Stimulated activated CD4-positive, alpha-beta T cell treated with anti-CD3 and anti-CD28 coated beads, Interleukin-1b, Interleukin-23, amount 100 ng/mL, for 4 hours (primary cell): Measurements from ENCODE around the gene TMEM109.

Experiments used
- DNase-seq, 2 donors: peaks; one replicate each; pipeline ENCODE4 v3.0.0-alpha.2; 2020; ENCODE audit warnings: low read depth in 2 of 2

The TMEM109 gene

DNA sequence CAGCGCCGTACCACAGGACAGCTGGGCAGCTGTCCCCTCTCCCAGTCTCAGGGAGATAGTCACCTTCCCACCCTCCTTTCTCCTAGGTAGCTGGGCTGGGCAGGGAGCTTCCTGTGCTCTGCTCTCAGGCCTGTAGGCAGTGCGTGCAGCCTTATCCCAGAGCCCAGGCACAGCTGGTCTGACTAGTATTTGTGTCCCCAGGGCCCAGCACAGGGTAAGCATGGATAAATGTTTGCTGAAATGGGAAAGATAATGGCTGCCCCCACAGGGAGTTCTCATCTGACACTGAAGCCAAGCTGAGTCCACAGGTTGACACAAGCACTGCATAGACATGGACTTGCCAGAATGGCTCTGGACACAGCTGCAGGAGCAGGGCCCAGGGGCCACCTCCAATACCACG lies 28.3 kb downstream of the TMEM109 start:
- no peak for DNase-seq

DNA sequence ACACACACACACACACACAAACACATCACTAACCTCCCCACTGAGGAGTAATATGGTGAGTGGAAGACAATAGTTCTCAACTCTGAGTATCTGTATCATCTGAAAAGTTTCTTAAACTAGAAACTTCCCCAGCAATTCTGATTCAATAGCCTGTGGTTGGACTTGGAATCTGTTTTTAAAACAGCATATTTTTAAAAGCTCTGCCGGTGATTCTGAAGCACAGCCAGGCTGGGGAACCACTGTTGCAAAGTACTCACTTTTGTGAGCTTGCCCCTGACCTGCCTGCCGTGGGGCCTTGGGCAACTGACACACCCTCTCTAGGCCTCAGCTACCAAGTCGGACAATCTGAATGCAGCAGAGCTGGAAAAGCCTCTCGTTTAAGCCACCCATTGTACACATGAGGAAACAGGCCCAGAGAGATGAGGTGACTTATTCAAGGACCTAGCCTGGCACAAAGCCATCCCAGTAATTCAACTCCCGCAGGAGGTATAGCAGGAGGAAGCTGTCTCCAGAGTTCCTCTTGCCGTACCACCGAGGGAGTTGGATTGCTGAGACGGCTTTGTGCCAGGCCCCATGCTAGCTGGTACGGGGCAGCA lies 29.1 kb downstream of the TMEM109 start:
- DNase-seq, result no peak

DNA sequence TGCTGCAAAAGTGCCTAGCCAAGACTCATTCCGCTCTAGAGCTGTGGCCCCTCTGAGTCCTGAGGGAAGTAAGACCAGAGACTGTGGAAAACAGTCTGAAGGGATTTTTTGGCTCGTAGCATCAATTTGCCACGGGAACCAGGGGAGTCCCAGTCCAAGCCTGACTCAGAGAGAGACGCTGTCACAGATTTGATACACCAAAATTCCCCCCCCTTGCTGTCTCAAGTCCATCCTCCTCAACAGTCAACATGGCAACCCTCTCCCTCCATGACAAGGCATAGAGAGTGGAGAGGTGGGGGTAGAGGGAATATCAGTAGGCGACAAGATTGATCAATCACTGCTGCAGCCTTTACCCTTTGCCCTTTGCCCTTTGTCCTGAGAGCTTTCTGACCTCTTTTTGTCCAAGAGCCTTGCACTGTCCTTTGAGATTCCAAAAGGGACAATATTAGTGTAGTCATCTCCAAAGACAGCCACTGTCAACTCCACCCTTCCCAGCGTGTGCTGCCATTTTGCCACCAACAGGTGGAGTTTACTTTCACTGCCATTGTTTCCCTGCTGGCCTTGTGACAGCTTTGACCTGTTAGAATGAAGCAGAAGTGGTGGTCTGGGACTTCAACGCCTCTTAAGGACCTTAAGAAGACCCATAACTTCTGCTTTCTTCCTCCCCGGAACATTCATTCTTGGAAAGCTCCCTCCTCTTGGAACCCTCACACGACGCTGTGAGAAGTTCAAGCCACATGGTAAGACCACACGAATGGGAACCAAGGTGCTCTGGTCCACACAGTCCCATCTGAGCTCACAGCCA lies 30.7 kb downstream of the TMEM109 start:
- no peak for DNase-seq

DNA sequence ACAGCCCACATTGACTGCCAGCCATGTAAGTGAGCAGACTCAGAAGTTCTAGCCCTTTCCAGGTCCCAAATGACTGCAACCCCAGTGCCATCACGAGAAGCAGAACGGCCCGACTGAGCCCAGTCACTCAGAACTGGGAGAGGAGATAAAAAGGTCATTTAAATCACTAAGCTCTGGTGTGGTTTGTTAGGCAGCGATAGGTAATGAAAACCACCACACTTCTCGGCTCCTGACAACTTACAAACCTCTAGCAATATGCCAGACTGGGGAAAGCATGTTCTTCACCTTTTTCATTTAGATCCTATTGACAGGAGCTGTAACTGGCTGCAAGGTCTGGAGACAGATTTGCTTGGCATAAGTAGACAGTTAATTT lies 31.3 kb downstream of the TMEM109 start:
- no peak for DNase-seq

DNA sequence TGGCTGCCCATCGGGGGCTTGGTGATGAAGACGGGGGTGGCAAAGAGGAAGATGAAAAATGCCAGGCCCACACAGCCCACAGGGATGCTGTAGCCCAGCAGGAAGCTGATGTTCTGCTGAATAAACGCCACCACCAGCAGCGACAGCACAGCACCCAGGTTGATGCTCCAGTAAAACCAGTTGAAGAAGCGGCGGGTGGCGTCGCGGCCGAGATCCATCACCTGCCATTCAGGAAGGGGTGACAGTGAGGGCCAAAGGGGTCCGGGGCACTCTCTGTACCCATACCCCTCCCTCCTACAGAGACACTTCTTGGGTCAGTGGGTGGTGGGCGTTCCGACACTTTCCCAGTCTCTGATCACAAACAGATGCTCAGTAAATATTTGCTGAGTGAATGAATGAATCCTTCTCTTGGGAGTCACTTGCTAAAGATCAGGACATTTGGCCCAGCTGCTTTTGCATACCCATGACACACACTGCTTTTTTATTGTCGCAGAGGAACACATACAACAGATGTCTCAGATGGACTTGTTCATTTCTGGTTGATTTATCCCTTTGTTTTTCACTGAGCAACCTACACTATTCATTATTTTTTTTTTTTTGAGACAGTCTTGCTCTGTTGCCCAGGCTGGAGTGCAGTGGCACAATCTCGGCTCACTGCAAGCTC lies 32.8 kb downstream of the TMEM109 start:
- DNase-seq, result no peak

DNA sequence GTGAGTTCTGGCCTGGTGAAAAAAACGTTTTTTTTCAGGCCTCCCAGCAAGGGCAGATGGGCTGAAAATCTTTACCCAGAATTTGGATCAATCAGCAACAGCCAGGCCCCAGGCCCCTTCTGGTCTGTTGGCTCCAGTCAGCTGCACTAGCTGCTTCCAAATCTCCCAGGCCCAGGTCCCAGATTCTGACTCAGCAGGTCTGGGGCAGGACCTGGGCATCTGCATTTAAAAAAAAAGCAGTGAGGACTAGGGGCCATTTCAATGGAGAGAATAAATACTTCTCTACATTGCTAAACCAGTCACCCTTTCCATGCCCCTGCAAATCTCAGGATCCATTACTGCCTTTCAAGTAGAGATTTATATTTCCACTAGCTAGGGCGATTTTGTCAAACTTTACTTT lies 33.7 kb downstream of the TMEM109 start:
- DNase-seq, result no peak

DNA sequence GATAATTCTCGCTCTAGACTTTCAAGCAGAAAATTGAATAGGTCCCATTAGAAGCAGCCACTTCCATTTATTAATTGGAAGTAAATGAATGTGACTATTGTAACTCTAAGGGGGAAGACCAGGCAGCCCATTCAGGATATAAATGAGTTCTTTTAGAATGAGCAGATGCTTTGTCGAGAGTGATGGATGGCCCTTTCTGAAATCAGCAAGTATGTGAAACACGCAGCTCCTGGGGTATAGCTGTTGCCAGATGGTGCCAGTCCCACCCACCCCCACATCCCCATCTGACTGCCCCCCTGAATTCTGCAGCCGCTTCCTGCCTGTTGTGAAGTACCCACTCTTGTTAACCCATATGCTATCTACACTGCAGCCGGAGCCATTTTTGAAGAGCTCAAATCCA lies 34.3 kb downstream of the TMEM109 start:
- no peak for DNase-seq

DNA sequence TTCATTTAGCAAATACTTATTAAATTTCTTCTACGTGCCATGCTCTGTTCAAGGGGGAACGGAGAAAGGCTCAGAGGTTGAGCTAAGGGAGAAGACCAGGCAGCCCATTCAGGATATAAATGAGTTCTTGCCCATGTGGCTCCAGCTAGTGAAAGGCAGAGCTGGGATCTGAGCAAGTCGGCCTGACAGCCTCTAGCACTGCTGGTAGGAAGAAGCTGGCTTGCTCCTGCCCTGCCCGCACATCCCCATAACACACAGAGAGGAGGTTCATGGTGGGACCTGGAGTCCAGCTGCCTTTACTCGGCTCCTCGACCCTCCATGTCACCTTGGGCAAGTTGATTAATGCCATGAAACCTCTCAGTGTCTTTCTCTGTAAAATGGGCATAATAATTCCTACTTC lies 36.1 kb downstream of the TMEM109 start:
- DNase-seq, result no peak

DNA sequence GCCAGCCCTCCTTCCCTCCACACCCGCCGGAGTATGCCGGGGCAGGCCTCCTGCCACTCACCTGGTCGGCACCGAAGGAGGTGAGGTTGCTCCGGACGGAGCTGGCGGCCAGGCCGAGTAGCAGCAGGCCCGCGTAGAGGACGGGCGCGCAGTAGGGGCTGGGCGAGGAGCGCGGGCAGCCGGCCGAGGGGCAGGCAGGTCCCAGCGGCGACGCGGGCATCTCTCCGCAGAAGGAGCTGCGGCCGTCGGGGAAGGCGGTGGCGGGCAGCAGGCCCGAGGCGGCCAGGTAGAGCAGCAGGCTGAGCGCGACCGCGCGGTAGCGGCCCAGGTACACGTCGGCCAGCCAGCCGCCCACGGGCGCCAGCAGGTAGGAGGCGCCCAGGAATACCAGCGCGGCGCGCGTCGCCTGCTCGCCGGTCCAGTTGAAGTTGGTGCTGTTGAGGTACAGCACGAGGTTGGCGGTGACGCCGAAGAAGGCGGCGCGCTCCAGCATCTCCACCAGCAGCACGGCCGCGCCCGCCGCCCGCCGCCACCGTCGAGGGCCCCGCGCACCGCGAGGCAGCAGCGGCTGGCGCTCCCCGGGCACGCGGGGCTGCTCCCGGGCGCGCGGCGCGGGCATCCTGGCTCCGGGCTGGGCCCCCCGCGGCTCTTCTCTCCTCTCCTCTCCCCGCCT lies 37.1 kb downstream of the TMEM109 start:
- peak in 1 of 2 donors; percentile 36 for DNase-seq

DNA sequence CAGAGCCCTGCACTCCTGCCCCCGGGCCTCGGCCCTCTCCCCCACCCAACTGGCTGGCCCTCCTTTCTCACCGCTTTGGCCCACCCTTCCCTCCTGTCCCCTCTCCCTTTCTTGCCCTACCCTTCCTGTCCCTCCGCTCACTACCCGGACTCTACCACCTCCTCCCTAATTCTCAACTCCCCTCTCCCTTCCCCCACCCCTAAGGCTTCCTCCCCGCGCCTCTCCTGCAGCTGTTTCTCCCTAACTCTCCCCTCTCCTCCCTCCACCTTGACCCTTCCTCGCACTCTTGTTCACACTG lies 37.6 kb downstream of the TMEM109 start:
- no peak for DNase-seq

DNA sequence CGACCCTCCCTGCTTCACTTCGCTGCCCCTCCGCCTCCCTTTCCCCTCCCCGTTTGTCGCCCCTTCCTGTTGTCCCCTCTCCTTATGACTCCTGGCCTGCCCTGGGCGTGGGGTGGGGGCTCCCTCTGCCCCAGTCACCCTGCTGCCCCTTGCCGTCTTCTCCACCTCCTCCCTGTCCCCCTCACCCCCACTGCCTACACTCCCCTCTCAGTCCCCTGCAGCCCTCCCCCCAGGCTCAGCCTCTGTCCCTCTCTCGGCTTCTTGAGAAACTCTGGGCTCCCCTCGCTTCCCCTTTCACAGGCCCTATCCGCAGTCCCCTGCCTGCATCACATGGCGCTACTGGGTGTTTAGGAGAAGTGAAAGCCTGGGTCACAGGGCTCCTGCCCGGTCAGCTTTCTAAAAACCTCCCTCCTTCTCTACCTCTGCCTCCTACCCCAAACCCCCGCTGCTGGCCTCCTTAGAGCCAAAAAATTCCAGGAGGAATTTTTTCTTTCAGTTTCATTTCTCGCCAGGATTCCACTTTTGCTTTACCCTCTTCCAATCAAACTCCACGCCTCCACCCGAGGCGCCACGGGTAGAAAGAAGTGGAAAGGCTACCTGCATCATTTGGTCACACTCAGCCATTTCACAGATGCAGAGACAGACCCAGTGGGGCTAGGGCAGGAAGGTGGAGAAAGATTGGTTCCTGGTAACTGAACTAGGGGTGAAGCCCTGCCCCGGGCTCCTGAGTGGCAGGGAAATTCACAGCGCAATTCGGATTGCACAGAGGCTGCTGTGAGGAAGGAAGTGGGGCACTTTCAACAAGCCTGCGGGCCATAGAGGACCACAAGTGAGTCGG lies 38.2 kb downstream of the TMEM109 start, which contains the start of gene SLC15A3:
Gene SLC15A3 (minus strand): TSS at position 273 of the 838 bp plus-strand sequence. CDS start 625 bp downstream, outside the sequence.
- DNase-seq, result peak in 1 of 2 donors; percentile 18

DNA sequence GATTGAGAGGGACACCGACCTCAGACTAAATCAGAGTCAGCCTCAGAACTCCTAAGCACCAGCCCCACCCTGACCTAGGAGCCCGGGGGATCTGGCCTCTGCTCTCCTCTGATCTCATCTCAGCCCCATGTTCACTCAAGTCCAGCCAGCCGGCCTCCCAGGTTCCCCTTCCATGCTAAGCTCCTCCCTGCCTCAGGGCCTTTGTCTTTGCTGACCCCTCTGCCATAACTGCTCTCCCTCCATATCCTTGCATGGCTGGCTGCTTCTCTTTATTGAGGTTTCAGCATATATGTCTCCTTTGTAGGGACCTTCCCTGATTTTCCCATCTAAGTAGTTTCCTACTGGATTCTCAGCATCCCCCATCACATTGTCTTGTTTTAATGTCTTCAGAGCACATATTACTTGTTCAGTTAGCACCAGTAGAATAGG lies 38.8 kb downstream of the TMEM109 start:
- no peak for DNase-seq

DNA sequence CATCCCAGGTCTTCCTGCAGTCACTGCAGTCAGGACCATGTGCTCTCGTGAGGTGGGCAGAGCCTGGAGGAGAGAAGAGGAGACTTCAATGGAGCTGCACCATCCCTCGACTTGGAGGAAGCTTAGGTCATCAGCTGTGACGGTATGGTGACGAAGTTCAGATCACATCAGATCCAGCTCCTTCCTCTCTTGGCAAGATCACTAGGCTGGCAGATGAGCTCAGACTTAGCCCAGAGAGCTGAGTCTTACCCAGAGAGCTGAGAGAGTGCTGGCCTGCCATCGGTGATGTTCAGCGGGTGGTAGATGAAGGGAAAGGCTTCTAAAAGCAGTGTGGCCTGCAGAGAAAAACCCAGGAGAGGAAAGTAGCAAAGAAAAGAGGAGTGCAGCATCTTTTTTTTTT lies 39.8 kb downstream of the TMEM109 start:
- no peak for DNase-seq

DNA sequence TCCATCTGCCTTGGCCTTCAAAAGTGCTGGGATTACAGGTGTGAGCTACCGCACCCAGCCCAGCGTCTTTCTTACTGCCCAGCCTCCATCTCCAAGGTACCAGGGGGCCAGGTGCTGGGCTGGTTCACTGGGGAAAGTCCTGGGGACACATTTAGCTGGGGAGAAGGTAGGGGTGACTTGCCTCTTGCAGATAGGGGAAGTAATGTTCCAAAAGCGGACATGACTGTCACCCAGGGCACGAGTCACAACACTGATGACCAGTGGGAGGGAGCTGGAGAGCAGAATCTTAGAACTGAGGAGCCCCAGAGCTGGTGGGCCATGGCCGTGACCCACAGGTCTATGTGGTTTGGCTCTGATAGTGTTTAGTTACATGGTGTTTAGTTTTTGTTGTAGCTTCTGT lies 40.5 kb downstream of the TMEM109 start:
- DNase-seq, result no peak

DNA sequence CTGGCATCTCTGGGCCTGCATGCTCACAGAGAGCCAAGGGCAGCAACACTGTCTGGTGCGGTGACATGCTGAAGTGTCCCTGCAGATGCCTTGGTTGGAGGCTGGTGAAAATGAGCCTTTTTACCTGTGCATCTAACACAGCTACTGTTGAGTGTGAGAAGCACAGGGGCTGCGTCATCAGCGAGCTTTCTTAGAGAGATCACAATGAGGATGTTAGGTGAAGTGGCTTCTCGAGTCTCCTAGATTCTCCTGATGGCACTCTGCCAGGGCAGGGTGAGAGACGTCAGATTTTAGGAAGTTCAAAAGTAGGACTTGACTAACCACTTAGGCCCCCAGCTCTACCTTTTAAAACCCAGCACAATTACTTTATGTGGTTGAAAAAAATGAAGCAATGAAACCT lies 41.6 kb downstream of the TMEM109 start:
- DNase-seq, result no peak

DNA sequence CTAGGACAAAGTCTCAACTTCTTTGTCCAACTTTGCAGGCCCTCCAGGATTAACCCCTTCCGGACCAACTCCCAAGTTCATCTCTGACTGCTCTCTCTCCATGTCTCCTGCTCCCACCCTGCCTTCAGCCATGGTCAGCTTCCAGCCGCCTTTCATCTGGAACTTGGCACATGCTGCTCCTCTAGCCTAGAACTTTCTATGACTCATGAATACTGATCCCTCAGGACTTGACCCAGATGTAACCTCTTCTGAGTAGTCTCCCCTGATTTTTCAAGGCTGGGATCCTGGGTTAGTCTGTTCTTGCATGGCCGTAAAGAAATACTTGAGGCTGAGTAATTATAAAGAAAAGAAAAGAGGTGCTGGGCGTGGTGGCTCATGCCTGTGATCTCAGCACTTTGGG lies 43.2 kb downstream of the TMEM109 start:
- no peak for DNase-seq

DNA sequence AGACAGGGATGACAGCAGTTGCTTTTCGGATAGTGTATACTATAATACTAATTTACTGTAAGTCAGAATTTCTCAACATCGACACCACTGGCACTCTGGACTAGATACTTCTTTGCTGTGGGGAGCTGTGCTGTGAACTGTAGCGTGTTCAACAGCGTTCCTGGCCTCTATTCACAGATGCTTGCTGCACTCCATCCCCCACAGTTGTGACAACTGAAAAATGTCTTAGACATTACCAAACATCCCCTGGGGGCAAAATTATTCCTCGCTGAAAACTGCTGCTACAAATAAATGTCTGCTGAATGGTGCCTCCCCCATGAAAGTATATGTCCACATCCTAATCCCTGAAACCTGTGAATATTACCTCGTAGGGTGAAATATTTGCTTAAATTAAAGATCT lies 45.5 kb downstream of the TMEM109 start:
- no peak for DNase-seq

DNA sequence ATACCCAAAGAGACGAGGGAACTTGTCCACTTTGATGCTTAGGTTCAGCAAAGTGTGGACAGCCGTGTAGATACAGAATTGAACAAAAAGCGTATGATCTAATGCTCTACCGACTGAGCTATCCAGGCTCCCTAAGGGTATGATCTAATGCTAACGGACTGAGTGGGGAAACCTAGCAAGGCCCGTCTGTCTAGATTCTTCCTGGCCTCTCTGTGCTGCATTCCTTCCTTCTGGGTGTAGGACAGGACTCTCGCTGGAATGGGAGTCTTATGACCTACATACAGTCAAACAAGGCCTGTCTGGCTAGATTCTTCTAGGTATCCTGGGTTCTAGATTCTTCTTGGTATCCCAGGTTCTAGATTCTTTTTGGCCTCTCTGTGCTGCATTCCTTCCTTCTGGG lies 46.4 kb downstream of the TMEM109 start:
- DNase-seq, result no peak

DNA sequence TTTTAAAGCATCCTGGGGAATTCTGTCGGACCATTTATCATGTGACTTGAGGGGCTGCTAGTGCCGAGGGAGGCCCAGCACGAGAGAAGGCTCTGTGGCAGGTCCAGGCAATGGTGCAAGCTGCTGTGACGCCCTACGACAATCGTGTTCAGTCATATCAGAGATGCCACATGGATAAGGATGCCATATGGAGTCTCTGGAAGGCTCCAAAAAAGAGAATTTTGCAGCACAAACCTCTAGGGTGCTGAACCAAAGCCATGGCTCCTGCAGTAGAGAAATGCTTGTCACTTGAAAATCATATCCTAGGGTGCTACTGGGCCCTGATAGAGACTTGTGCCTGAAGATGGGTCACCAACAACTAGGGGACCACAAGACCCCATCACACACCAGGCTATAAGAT lies 50.8 kb downstream of the TMEM109 start:
- DNase-seq, result no peak

DNA sequence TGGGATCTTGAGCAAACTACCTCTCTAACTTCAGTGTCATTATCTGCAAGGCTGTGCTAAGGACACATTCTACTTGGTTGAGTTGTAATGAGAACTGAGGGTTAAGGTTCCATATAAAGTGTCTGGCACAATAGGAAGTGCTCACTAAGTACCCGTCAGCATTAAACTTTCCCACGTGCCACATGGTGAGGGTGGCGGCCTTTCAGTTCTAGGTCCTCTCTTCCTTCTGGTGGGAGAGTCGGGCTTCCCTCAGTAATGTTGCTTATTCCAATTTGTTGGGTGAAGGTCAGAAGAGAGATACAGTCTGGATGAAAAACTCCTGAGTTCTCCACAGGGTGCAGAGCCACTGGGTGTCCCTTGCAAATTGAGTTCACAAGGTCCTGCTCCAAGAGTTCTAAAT lies 52.9 kb downstream of the TMEM109 start:
- DNase-seq, result no peak

DNA sequence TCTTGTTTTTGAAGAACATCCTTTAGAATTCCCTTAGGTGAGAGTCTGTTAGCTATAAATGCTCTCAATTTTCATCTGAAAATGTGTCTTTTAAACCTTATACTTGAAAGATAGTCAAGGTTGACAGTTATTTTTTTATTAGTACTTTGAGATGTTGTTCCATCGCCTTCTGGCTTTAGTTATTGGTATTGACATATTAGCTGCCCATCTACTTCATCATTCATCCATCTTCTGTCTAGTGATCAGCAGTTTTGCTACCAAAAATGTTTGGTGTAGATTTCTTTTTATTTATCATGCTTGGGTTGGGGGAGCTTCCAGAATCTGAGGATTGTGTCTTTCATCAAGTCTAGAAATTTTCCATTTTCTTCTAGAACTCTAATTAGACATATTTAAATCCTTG lies 54.3 kb downstream of the TMEM109 start:
- DNase-seq, result no peak

DNA sequence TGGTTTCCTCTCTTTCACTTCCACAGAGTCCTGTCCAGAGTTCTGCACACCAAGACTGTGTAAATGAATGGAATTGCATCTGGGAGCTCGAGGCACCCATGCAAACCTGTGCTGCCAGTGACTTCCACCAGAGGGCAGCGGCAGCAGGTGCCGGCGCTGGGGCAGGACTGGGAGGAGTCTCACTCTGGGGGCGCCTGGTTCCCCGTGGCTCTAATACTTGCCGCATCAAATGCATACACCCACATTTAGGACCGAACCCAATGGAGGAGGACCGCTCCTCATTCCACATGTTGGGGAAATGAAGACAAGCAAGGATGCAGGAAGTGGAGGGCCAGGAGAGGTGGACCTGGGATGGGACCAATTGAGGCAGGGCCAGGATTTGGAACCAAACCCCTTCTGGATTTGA lies 56.4 kb downstream of the TMEM109 start:
- peak; percentile 78 to 80 for DNase-seq
